GM12801 (cell line): ENCODE results near the gene NAB1.

Experiments used
- CTCF ChIP-seq: IDR thresholded peaks from one replicate; pipeline ENCODE4 v1.5.1; 2011; ENCODE audit warnings: control low read depth; ENCODE audit not compliant: insufficient read length; ENCODE audit errors: extremely low read depth

Gene NAB1

GRCh38 chr2:190648289-190649034 is 421 bp upstream of the NAB1 start:
- no peak for TF ChIP-seq CTCF

- no peak for TF ChIP-seq CTCF
These were observed 1.0 kb downstream of the NAB1 start for GRCh38 chr2:190649798-190650390.

DNA sequence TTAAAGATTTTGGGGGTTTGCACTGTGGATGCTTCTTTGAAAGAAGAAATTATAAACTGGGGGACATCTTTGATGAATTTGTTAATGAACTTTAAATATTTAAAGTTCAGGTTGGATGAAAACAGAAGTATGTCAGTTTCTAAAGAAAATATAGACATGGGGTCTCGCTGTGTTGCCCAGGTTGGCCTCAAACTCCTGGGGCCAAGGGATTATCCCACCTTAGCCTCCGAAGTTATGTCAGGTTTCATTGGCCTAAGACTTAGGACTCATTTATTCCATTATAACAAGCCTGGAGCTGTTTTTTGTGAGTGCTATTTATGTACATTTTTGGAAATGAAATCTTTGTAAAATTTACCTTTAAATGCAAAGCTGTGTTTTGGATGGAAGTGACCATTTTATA is 2.5 kb downstream of the NAB1 start:
- no peak for TF ChIP-seq CTCF

GRCh38 chr2:190653231-190653630 is 4.3 kb downstream of the NAB1 start:
- no peak for TF ChIP-seq CTCF

DNA sequence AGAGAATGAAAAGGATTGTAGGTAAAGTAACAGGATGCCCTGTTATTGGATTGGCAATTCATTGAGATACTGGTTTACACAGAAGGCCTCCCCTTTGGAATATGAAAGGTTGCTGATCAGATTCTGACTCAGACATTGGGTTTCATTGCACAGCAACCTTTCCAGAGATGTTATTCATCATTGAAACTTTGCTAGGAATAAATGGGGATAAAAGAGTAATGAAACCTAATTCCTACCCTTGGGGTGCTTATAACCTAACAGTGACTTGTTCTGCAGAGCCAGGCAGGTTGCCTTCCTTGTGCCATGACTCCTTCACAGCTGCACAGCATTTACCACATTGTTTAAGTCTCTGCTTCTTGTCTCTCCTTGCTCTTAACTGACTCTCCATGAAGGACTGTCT is 5.0 kb downstream of the NAB1 start:
- TF ChIP-seq CTCF, result no peak

- no peak for TF ChIP-seq CTCF
These were observed 6.2 kb downstream of the NAB1 start for GRCh38 chr2:190655113-190655512.

- TF ChIP-seq CTCF, result no peak
These were observed 6.7 kb downstream of the NAB1 start for GRCh38 chr2:190655570-190655969.

DNA sequence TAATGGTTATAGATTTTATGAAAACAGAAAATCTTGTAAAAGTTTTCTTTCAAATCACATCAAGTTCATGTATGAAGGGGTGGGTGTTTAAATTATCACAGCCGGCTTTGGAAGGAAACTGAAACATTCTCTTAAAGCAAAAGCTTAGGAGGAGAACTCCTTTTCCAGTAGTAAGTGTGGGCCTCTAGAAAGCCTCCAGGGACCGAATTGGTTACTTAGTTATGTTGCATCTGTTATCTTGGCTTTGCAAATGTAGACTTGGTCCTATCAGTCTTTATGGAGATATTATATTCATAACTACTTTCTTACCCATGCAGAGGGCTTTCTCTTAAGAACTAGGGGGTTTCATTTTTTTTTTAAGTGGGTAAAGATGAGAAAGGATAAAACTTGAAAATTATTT is 7.4 kb downstream of the NAB1 start:
- no peak for TF ChIP-seq CTCF
